Stimulated activated CD4-positive, alpha-beta T cell treated with anti-CD3 and anti-CD28 coated beads, Interleukin-2, amount 100 ng/mL, for 48 hours (primary cell): ENCODE measurements around the gene MTCH2.
A peak's percentile ranks its signal among the peaks of the same experiment; 100 is the strongest.
"Not testable (repeated sequence)": the region's sequence is repeated elsewhere in the genome, so short reads cannot be mapped to it uniquely, and the experiment has no call there.

Experiments
- DNase-seq, 2 donors: peaks; one replicate each; pipeline ENCODE4 v3.0.0-alpha.2; 2020

The MTCH2 gene

GRCh38 chr11:47642099-47642855 is at the start of gene MTCH2:
Gene MTCH2, minus strand, starts transcription at chr11:47642559. Its CDS starts 94 bp downstream, at chr11:47642465.
- peak; percentile 94 for DNase-seq

- no peak for DNase-seq
Measured at GRCh38 chr11:47691979-47692378, 49.6 kb upstream of the MTCH2 start.

GRCh38 chr11:47689480-47689879 is 47.1 kb upstream of the MTCH2 start:
- DNase-seq: no peak

- DNase-seq: no peak
Measured at GRCh38 chr11:47688991-47689390, 46.6 kb upstream of the MTCH2 start.

- no peak for DNase-seq
Measured at GRCh38 chr11:47688111-47688510, 45.8 kb upstream of the MTCH2 start.

GRCh38 chr11:47686704-47687103 is 44.3 kb upstream of the MTCH2 start:
- DNase-seq: not testable (repeated sequence)

- no peak for DNase-seq
Measured at GRCh38 chr11:47686151-47686550, 43.8 kb upstream of the MTCH2 start.

- no peak for DNase-seq
Measured at GRCh38 chr11:47675851-47676250, 33.5 kb upstream of the MTCH2 start.

GRCh38 chr11:47672283-47672730 is 29.9 kb upstream of the MTCH2 start:
- no peak for DNase-seq

- no peak for DNase-seq
Measured at GRCh38 chr11:47669856-47670255, 27.5 kb upstream of the MTCH2 start.

GRCh38 chr11:47668665-47669064 is 26.3 kb upstream of the MTCH2 start:
- DNase-seq: no peak

- DNase-seq: no peak
Measured at GRCh38 chr11:47667555-47667954, 25.2 kb upstream of the MTCH2 start.

- DNase-seq: no peak
Measured at GRCh38 chr11:47667135-47667534, 24.8 kb upstream of the MTCH2 start.

- peak in 1 of 2 donors; percentile 9 for DNase-seq
Measured at GRCh38 chr11:47664936-47665335, 22.6 kb upstream of the MTCH2 start.

- DNase-seq: no peak
Measured at GRCh38 chr11:47661245-47661644, 18.9 kb upstream of the MTCH2 start.

- DNase-seq: no peak
Measured at GRCh38 chr11:47659276-47659675, 16.9 kb upstream of the MTCH2 start.

GRCh38 chr11:47656260-47656885 is 14.0 kb upstream of the MTCH2 start:
- no peak for DNase-seq

GRCh38 chr11:47651818-47652469 is 9.6 kb upstream of the MTCH2 start:
- DNase-seq: no peak

GRCh38 chr11:47649276-47649675 is 6.9 kb upstream of the MTCH2 start:
- no peak for DNase-seq

GRCh38 chr11:47646019-47646418 is 3.7 kb upstream of the MTCH2 start:
- no peak for DNase-seq

GRCh38 chr11:47645500-47645899 is 3.1 kb upstream of the MTCH2 start:
- no peak for DNase-seq

- DNase-seq: no peak
Measured at GRCh38 chr11:47641600-47642098, 710 bp downstream of the MTCH2 start.

GRCh38 chr11:47640506-47640905 is 1.9 kb downstream of the MTCH2 start:
- not testable (repeated sequence) for DNase-seq

- DNase-seq: not testable (repeated sequence)
Measured at GRCh38 chr11:47636331-47636730, 6.0 kb downstream of the MTCH2 start.
